ENCODE data around the gene ENG. TPM values are rescaled to one million over a fixed set of nuclear protein-coding genes. Genes with fewer than 3 reads are reported as not detected.

The ENG gene
- total and polyA plus RNA-seq, 2 of the 8 experiments (the other 6 are each of a cell fraction or from before 2014, with no cell fraction given): 1.8 to 4.4 TPM

DNA sequence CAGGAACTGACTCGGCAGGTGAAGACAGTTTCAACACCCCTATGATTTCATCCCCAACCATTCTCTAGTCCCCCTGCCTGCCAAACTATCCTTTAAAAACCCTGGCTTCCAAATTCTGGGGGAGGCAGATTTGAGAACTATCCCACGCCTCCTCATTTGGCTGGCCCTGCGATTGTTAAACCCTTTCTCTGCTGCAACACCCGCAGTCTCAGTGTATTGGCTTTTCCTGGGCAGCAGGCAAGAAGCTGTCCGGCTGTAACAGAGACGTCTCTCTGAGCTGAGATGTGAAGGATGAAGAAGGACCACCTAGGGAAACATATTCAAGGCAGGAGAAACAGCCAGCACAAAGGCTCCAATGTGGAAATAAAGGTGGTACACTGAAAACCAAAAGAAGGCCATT, 38.4 kb upstream of the ENG start:
- H4K5ac ChIP-seq (ENCODE audit: insufficient read length, low read depth, low read length): no peak overlapping the region
- no peaks in the 10 kb centered on the region for H3K27me3 ChIP-seq (replicated peaks in 1 of 4; ENCODE audit: control insufficient read depth in 3 of 4, extremely low read depth in 1 of 4, insufficient read depth in 3 of 4, low read length in 3 of 4)
- H2AFZ ChIP-seq (ENCODE audit: low read length): no peak overlapping the region
- WGBS, 2 experiments (ENCODE audit: extremely low coverage in 1 of 2, insufficient coverage in 1 of 2, insufficient read length in 1 of 2, insufficient replicate concordance in 2 of 2, low coverage in 1 of 2, low lambda C conversion rate in 2 of 2, missing lambda C conversion rate in 1 of 2): 89% methylated on average over 6 of the region's 6 CpGs; no CpG with 5 or more reads in 1 of the 2 experiments
- H4K8ac ChIP-seq (ENCODE audit: extremely low read depth, insufficient read depth, low read length): no peak overlapping the region
- H2BK20ac ChIP-seq (ENCODE audit: low read length): no peak overlapping the region
- FAIRE-seq (no peak), DNase-seq (ENCODE audit: low read depth in 1 of 2, low spot score in 2 of 2) (no peak)
- H3K36me3 ChIP-seq (ENCODE audit: control insufficient read depth in 2 of 4, insufficient read depth in 4 of 4, low read length in 3 of 4): peaks cover 28 to 48% (median 38%) of the 10 kb centered on the region in 4 experiments
- H3K23me2 ChIP-seq (ENCODE audit: low read depth, low read length): no peaks in the 10 kb centered on the region
- H3K56ac ChIP-seq (replicated peaks; ENCODE audit: insufficient read length, low read depth, low read length): no peak overlapping the region
- peaks cover 0 to 19% (median 13%) of the 10 kb centered on the region in 4 experiments; a peak in 6 of 7 replicates for H3K4me1 ChIP-seq (replicated peaks in 1 of 4; ENCODE audit: control insufficient read depth in 3 of 4, insufficient read depth in 4 of 4, low read length in 3 of 4)
- no peak overlapping the region for H2BK15ac ChIP-seq (ENCODE audit: low read length)
- H3K79me1 ChIP-seq (ENCODE audit: low read depth, low read length): peaks cover 10% of the 10 kb centered on the region
- H3K14ac ChIP-seq (ENCODE audit: insufficient read length): no peak overlapping the region
- H2BK12ac ChIP-seq (ENCODE audit: low read depth, low read length): no peak overlapping the region
- ChIA-PET POLR2A (ENCODE audit: partially characterized antibody) (interaction anchor here (10.1 kb wide), 1 partner anchor 10 kb away, joined by 91 read pairs; no protein-coding TSS in a partner anchor), CTCF (ENCODE audit: partially characterized antibody) (interaction anchor here (0.9 to 1.4 kb wide), 2 partner anchors 24 to 32 kb away, joined by 3 read pairs; no protein-coding TSS in a partner anchor)
- H3K79me2 ChIP-seq (ENCODE audit: control insufficient read depth in 1 of 2, insufficient read depth in 2 of 2, low read length in 2 of 2): peaks cover 0 to 4% of the 10 kb centered on the region in 2 experiments; a peak in 1 of 4 replicates
- no peak overlapping the region for H2BK5ac ChIP-seq (ENCODE audit: low read depth, low read length)
- H3K4ac ChIP-seq (replicated peaks; ENCODE audit: insufficient read length, low read depth, low read length): no peak overlapping the region
- TF ChIP-seq EP300 (IDR thresholded peaks at IDR 0.05; ENCODE audit: borderline replicate concordance in 1 of 2, low read depth in 2 of 2, low read length in 2 of 2): no peak
- no peak for TF ChIP-seq CEBPB (IDR thresholded peaks at IDR 0.05; ENCODE audit: low read depth, low read length)
- TF ChIP-seq, protein P1, sequence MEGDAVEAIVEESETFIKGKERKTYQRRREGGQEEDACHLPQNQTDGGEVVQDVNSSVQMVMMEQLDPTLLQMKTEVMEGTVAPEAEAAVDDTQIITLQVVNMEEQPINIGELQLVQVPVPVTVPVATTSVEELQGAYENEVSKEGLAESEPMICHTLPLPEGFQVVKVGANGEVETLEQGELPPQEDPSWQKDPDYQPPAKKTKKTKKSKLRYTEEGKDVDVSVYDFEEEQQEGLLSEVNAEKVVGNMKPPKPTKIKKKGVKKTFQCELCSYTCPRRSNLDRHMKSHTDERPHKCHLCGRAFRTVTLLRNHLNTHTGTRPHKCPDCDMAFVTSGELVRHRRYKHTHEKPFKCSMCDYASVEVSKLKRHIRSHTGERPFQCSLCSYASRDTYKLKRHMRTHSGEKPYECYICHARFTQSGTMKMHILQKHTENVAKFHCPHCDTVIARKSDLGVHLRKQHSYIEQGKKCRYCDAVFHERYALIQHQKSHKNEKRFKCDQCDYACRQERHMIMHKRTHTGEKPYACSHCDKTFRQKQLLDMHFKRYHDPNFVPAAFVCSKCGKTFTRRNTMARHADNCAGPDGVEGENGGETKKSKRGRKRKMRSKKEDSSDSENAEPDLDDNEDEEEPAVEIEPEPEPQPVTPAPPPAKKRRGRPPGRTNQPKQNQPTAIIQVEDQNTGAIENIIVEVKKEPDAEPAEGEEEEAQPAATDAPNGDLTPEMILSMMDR (IDR thresholded peaks at IDR 0.05; ENCODE audit: control extremely low read depth in 1 of 3, insufficient read depth in 1 of 3, low read depth in 1 of 3, low read length in 3 of 3): no peak
- no peak for TF ChIP-seq JUN (IDR thresholded peaks at IDR 0.05; ENCODE audit: low read depth, low read length)
- no peak for TF ChIP-seq TAF1 (IDR thresholded peaks at IDR 0.05; ENCODE audit: low read depth, low read length)
- no peak overlapping the region for H2BK120ac ChIP-seq (replicated peaks; ENCODE audit: low read depth, low read length)
- no peak overlapping the region for H3K27ac ChIP-seq (ENCODE audit: low read depth, low read length)
- no peak overlapping the region for H3K4me2 ChIP-seq (ENCODE audit: insufficient read depth in 1 of 2, low read depth in 2 of 2, low read length in 2 of 2)
- H3K23ac ChIP-seq (ENCODE audit: insufficient read length): no peak overlapping the region
- H3K18ac ChIP-seq (ENCODE audit: extremely low read depth, low read length): no peak overlapping the region
- no peak overlapping the region for H3K4me3 ChIP-seq (ENCODE audit: extremely low read depth in 1 of 4, insufficient read depth in 2 of 4, low read depth in 3 of 4, low read length in 4 of 4)
- no peaks in the 10 kb centered on the region for H3K9me3 ChIP-seq (ENCODE audit: insufficient read depth in 2 of 2, low read depth in 1 of 2, low read length in 1 of 2)
- no peak overlapping the region for H3K9ac ChIP-seq (replicated peaks in 1 of 4; ENCODE audit: extremely low read depth in 1 of 4, low read depth in 3 of 4, low read length in 3 of 4)
- H2AK5ac ChIP-seq (ENCODE audit: low read depth, low read length): no peak overlapping the region
- H4K91ac ChIP-seq (replicated peaks; ENCODE audit: insufficient read length, low read length): no peak overlapping the region
- H4K20me1 ChIP-seq (replicated peaks in 1 of 2; ENCODE audit: control insufficient read depth in 1 of 2, insufficient read depth in 2 of 2, low read length in 2 of 2): peaks cover 4 to 15% of the 10 kb centered on the region in 2 experiments
